Measurements from ENCODE around the gene RAB11B.

GRCh38 chr19:8404391-8405151, 14.4 kb downstream of the RAB11B start:
- TF ChIP-seq EZH2 (IDR thresholded peaks at IDR 0.05; ENCODE audit: insufficient read depth, poor library complexity, severe bottlenecking) (no peak), EZH2phosphoT487 (IDR thresholded peaks at IDR 0.05; ENCODE audit: insufficient read depth, low read depth) (no peak)

All from GM23248 (cell line).